Measurements from ENCODE around the gene GK.
"Not testable (repeated sequence)": the region's sequence is repeated elsewhere in the genome, so short reads cannot be mapped to it uniquely, and the experiment has no call there.

GK gene

DNA sequence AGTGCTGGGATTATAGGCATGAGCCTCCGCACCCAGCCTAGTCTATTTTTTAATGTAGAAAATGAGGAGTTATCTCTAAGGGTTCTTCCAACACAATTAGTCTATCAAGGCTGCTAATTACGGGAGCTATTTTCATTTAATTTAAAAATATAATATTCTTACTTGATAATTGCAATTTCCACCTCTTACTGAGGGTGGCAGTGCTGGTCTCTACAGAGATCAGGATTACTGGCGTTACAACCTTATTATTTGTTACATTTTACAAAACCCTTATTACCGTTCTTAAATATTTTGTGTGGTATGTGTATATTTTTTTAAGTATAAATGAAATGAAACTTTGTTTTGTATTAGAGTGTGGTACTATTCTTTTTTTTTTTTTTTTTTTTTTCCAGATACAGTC, 17.6 kb upstream of the GK start:
- TF ChIP-seq, protein P1, sequence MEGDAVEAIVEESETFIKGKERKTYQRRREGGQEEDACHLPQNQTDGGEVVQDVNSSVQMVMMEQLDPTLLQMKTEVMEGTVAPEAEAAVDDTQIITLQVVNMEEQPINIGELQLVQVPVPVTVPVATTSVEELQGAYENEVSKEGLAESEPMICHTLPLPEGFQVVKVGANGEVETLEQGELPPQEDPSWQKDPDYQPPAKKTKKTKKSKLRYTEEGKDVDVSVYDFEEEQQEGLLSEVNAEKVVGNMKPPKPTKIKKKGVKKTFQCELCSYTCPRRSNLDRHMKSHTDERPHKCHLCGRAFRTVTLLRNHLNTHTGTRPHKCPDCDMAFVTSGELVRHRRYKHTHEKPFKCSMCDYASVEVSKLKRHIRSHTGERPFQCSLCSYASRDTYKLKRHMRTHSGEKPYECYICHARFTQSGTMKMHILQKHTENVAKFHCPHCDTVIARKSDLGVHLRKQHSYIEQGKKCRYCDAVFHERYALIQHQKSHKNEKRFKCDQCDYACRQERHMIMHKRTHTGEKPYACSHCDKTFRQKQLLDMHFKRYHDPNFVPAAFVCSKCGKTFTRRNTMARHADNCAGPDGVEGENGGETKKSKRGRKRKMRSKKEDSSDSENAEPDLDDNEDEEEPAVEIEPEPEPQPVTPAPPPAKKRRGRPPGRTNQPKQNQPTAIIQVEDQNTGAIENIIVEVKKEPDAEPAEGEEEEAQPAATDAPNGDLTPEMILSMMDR (IDR thresholded peaks at IDR 0.05; ENCODE audit: borderline replicate concordance, control extremely low read depth, extremely low read depth, insufficient read depth, missing control alignments): no peak
- DNase-seq (ENCODE audit: low spot score): peak; percentile 41
- in situ Hi-C loops (cut with MboI; ENCODE audit: low sequenced_read_pairs, unreplicated experiment): no loop called here

DNA sequence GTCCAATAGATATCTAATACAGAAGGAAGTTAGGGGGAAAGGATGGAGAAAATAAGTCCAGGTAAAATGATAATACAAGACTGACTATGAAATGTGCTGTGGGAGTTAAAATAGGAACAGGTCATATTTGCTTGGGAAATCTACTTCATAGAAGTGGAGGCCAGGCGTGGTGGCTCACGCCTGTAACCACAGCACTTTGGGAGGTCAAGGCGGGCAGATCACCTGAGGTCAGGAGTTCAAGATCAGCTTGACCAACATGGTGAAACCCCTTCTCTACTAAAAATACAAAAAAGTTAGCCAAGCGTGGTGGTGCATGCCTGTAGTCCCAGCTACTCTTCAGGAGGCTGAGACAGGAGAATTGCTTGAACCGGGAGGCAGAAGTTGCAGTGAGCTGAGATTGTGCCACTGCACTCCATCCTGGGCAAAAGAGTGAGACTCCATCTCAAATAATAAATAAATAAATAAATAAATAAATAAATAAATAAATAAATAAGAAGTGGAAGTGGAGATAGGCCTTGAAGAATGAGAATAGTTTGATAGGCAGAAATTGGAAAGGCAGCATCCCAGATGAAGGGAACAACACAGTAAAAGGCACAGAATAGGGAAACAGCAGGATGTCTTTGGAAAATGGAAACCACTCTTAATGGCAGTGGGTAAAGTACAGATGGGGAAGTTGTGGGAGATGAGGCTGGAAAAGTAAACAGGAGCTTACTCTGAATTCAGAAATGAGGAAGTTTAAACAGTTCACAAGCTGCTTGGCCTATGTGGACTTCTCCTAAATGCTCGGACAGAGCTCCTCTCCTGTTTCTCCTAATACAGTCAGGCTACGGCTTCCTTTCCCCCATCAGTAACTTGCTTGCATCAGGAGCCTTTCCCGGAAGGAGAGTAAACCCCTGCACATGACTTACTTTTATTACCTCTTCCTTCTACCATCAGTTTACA, 15.1 kb upstream of the GK start:
- in situ Hi-C loops (cut with MboI; ENCODE audit: low sequenced_read_pairs, unreplicated experiment): no loop called here
- TF ChIP-seq, protein P1 (IDR thresholded peaks at IDR 0.05; ENCODE audit: borderline replicate concordance, control extremely low read depth, extremely low read depth, insufficient read depth, missing control alignments): no peak
- DNase-seq (ENCODE audit: low spot score): no peak

DNA sequence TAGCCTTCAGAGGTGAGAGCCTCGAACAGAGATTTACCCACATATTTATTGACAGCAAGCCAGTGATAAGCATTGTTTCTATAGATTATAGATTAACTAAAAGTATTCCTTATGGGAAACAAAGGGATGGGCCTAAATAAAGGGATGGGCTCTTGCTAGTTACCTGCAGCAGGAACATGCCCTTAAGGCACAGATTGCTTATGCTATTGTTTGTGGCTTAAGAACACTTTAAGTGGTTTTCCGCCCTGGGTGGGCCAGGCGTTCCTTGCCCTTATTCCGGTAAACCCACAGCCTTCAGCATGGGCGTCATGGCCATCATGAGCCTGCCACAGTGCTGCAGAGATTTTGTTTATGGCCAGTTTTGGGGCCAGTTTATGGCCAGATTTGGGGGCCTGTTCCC, 13.5 kb upstream of the GK start:
- in situ Hi-C loops (cut with MboI; ENCODE audit: low sequenced_read_pairs, unreplicated experiment); DNase-seq (ENCODE audit: low spot score): not testable (repeated sequence)

DNA sequence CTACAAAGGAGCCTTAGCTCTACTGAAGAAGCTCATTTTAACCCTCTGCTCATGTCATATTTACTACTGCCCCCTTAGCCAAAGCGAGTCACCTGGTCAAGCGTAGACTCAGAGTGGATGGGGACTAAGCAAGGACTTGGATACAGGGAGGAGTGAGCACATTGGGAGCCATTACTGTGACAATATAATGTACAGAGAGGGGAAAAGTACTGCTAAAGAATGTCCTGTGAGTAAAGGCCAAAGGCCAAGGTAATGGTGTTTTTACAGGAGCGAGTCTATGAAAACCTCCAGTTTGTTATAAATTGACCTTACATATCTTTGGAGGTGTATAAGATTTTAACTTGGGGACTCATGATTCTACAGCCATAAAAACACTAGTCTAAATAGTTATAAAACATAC, 10.6 kb upstream of the GK start:
- in situ Hi-C loops (cut with MboI; ENCODE audit: low sequenced_read_pairs, unreplicated experiment): no loop called here
- TF ChIP-seq, protein P1 (IDR thresholded peaks at IDR 0.05; ENCODE audit: borderline replicate concordance, control extremely low read depth, extremely low read depth, insufficient read depth, missing control alignments): no peak

DNA sequence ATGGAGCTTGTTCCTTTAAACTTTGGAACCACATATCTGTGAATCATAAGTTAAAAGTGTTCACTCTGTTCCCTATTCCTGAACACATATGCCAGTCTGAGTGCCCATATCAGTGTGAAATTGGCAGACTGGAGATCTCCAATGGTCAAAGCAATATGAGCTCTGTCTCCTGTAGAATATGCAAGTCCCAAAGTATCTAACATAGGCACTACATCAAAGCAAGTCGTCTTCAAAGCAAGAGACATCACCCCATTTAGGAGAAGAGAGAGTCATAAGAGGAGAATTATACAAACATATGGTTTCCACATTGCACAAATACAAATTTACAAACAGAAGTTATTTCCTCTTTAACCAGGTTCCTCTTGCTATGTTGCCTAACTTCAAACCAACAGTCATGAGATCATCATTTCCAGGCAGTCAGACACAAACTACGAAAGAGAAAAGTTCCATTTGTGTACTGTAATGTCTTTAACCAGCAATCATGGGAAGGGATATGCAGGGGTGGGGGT, 9.9 kb upstream of the GK start:
- no peak for DNase-seq (ENCODE audit: low spot score)
- in situ Hi-C loops (cut with MboI; ENCODE audit: low sequenced_read_pairs, unreplicated experiment): no loop called here
- TF ChIP-seq, protein P1 (IDR thresholded peaks at IDR 0.05; ENCODE audit: borderline replicate concordance, control extremely low read depth, extremely low read depth, insufficient read depth, missing control alignments): no peak

More for the DNA sequence above, 10.6 kb upstream of the GK start:
- DNase-seq (ENCODE audit: low spot score): no peak

DNA sequence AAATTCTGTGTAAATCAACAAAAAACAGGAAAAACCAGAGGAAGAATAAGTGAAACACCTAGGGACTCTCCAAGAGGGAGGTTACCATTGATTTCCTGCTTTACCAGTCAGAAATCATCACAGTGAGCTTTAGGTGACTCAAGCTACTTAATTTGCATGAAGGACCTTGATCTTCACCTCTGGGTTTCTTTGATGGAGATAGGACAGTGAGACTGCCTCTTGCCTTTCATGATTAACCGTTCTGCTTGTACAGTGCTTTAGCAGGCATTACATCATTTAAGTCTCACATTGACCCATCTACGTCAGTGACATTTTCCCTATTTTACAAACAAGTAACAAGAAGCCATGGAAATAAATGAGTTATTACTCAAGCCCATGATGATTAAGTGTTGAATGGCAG, 3.4 kb upstream of the GK start:
- in situ Hi-C loops (cut with MboI; ENCODE audit: low sequenced_read_pairs, unreplicated experiment): no loop called here
- peak; percentile 45 for DNase-seq (ENCODE audit: low spot score)
- TF ChIP-seq, protein P1 (IDR thresholded peaks at IDR 0.05; ENCODE audit: borderline replicate concordance, control extremely low read depth, extremely low read depth, insufficient read depth, missing control alignments): no peak

All from GM13976 (cell line).